SK-N-SH (cell line): ENCODE measurements around the gene WDTC1. TPM values are rescaled to one million over a fixed set of nuclear protein-coding genes. Genes with fewer than 3 reads are reported as not detected.

Experiments
- CTCF ChIA-PET: fragments of 300-600, 350-600 bp; formaldehyde crosslinking; extraction: SDS; loops from one replicate; lab custom pipeline; 2021; lab: Yijun Ruan, JAX
- POLR2A ChIA-PET: fragments of 350-600 bp; sonication (Branson Sonifier 250); formaldehyde crosslinking; extraction: SDS; loops from one replicate; lab custom pipeline; 2020; ENCODE audit warnings: antibody characterized with exemption, inconsistent platforms; lab: Yijun Ruan, JAX
- DNase-seq: peaks from one replicate; pipeline ENCODE4 v3.0.0; 2012
- H2AFZ ChIP-seq: fragments of 200-600 bp; sonication (generic); 2 replicates; pipeline ENCODE4 v1.8.1; 2016; ENCODE audit warnings: antibody characterized with exemption, mild to moderate bottlenecking, low read depth
- H3F3A ChIP-seq: fragments of 200-600 bp; sonication (generic); replicated peaks from 2 replicates; pipeline ENCODE3; 2016; ENCODE audit warnings: antibody characterized with exemption, mild to moderate bottlenecking; ENCODE audit not compliant: insufficient read depth
- H3K27ac ChIP-seq, 2 experiments: fragments of 200-500 bp in 1 of 2; fragments of 200-600 bp in 1 of 2; sonication (Bioruptor generic) in 1 of 2; sonication (generic), shearing (Covaris generic) in 1 of 2; 2 replicates each; pipeline versions ENCODE4 v1.5.1 to v1.6.1; 2014 to 2016; ENCODE audit warnings: low read depth in 2 of 2, inconsistent platforms in 1 of 2, low read length in 1 of 2, mild to moderate bottlenecking in 1 of 2, mixed read lengths in 1 of 2
- H3K27me3 ChIP-seq: fragments of 200-600 bp; sonication (generic), shearing (Covaris generic); 2 replicates; pipeline ENCODE4 v1.6.1; 2016; ENCODE audit warnings: mixed run types; ENCODE audit not compliant: insufficient read depth
- H3K36me3 ChIP-seq, 2 experiments: fragments of 200-500 bp in 1 of 2; fragments of 200-600 bp in 1 of 2; sonication (Bioruptor generic) in 1 of 2; sonication (generic) in 1 of 2; replicated peaks in 1 of 2; 2 replicates each; pipeline versions ENCODE3 to v1.5.1; 2014 to 2016; ENCODE audit warnings: low read length in 1 of 2, mild to moderate bottlenecking in 1 of 2; ENCODE audit not compliant: insufficient read depth in 2 of 2, control insufficient read depth in 1 of 2
- H3K4me1 ChIP-seq, 2 experiments: fragments of 200-500 bp in 1 of 2; fragments of 200-600 bp in 1 of 2; sonication (Bioruptor generic) in 1 of 2; sonication (generic), shearing (Covaris generic) in 1 of 2; 2 replicates each; pipeline versions ENCODE4 v1.5.1 to v1.6.1; 2014 to 2016; ENCODE audit warnings: low read depth in 1 of 2, low read length in 1 of 2, mixed run types in 1 of 2; ENCODE audit not compliant: insufficient read depth in 2 of 2, control insufficient read depth in 1 of 2
- H3K4me2 ChIP-seq: fragments of 200-600 bp; sonication (generic), shearing (Covaris generic); 2 replicates; pipeline ENCODE4 v1.6.1; 2017; ENCODE audit warnings: mixed run types
- H3K4me3 ChIP-seq, 2 experiments: fragments of 200-500 bp in 1 of 2; fragments of 200-600 bp in 1 of 2; sonication (Bioruptor generic) in 1 of 2; sonication (generic), shearing (Covaris generic) in 1 of 2; 2 replicates each; pipeline versions ENCODE4 v1.5.1 to v1.8.1; 2014 to 2016; ENCODE audit warnings: low read depth in 2 of 2, inconsistent platforms in 1 of 2, low read length in 1 of 2, mild to moderate bottlenecking in 1 of 2, mixed read lengths in 1 of 2, moderate library complexity in 1 of 2
- H3K79me2 ChIP-seq: fragments of 200-600 bp; sonication (generic); 2 replicates; pipeline ENCODE4 v1.8.1; 2017; ENCODE audit warnings: mild to moderate bottlenecking; ENCODE audit not compliant: insufficient read depth
- H3K9ac ChIP-seq: fragments of 200-600 bp; sonication (generic); 2 replicates; pipeline ENCODE4 v1.6.1; 2017; ENCODE audit warnings: mixed run types
- H3K9me2 ChIP-seq: fragments of 200-600 bp; sonication (generic); 2 replicates; pipeline ENCODE4 v1.6.1; 2017; ENCODE audit warnings: mixed run types
- H3K9me3 ChIP-seq: fragments of 200-600 bp; sonication (generic); 2 replicates; pipeline ENCODE4 v1.6.1; 2017; ENCODE audit warnings: mixed run types, mild to moderate bottlenecking, moderate library complexity
- H4K20me1 ChIP-seq: fragments of 200-600 bp; sonication (generic); 2 replicates; pipeline ENCODE4 v1.6.1; 2017; ENCODE audit warnings: mild to moderate bottlenecking, mixed run types; ENCODE audit not compliant: insufficient read depth
- ELF1 ChIP-seq: IDR thresholded peaks from 2 replicates; pipeline ENCODE4 v1.4.0; 2012
- EP300 ChIP-seq, 2 experiments: IDR thresholded peaks; 2 replicates each; pipeline versions ENCODE4 v1.4.0 to v1.6.1; 2012; ENCODE audit warnings: borderline replicate concordance in 1 of 2, low read depth in 1 of 2, low read length in 1 of 2
- EZH2phosphoT487 ChIP-seq: fragments of 200-600 bp; sonication (generic); IDR thresholded peaks from 2 replicates; pipeline ENCODE4 v1.6.1; 2017; ENCODE audit warnings: low read depth, mixed run types, mild to moderate bottlenecking, antibody characterized with exemption, moderate library complexity, borderline replicate concordance
- JUND ChIP-seq: IDR thresholded peaks from 2 replicates; pipeline ENCODE4 v1.4.0; 2012
- MEF2A ChIP-seq: IDR thresholded peaks from 2 replicates; pipeline ENCODE4 v1.4.0; 2012; ENCODE audit warnings: low read depth, borderline replicate concordance
- MXI1 ChIP-seq: IDR thresholded peaks from 2 replicates; pipeline ENCODE4 v1.6.1; 2012; ENCODE audit warnings: mild to moderate bottlenecking, low read depth, low read length, improper control_type of control experiment
- NFIC ChIP-seq: IDR thresholded peaks from 2 replicates; pipeline ENCODE4 v1.4.0; 2012; ENCODE audit warnings: borderline replicate concordance
- RAD21 ChIP-seq: IDR thresholded peaks from 2 replicates; pipeline ENCODE4 v1.6.1; 2012; ENCODE audit warnings: mild to moderate bottlenecking, low read length
- RCOR1 ChIP-seq: fragments of 150-350 bp; IDR thresholded peaks from 2 replicates; pipeline ENCODE4 v1.6.1; 2017; ENCODE audit warnings: antibody characterized with exemption, low read length
- SMC3 ChIP-seq: IDR thresholded peaks from 2 replicates; pipeline ENCODE4 v1.6.1; 2012; ENCODE audit warnings: low read depth, low read length, improper control_type of control experiment
- TAF1 ChIP-seq: IDR thresholded peaks from 2 replicates; pipeline ENCODE4 v1.6.1; 2012; ENCODE audit warnings: low read depth, mild to moderate bottlenecking, low read length, moderate library complexity, borderline replicate concordance
- USF2 ChIP-seq: fragments of 150-350 bp; IDR thresholded peaks from 2 replicates; pipeline ENCODE4 v1.6.1; 2017; ENCODE audit warnings: antibody characterized with exemption, low read length, low read depth, borderline replicate concordance
- WGBS: methylation state at CpG from one replicate; pipeline ENCODE4 v1.1.6; 2017; ENCODE audit warnings: low lambda C conversion rate; 5-methylcytosine and 5-hydroxymethylcytosine counted together
- polyA plus RNA-seq, 3 experiments: library from polyadenylated mRNA; depleted of rRNA; stranded (reverse); fragments of >200 nt; gene quantifications; 2 replicates each; pipeline ENCODE4 v1.2.3, GENCODE V29; 2012
- TF ChIP-seq, protein P1 (sequence below): fragments of 200-600 bp; sonication (generic); IDR thresholded peaks from 2 replicates; pipeline ENCODE4 v1.6.1; 2017; ENCODE audit warnings: antibody characterized with exemption, mild to moderate bottlenecking, moderate library complexity
- TF ChIP-seq, protein P2 (sequence below): fragments of 150-350 bp; IDR thresholded peaks from 2 replicates; pipeline ENCODE4 v1.6.1; 2016; ENCODE audit warnings: mild to moderate bottlenecking, low read depth, low read length
- TF ChIP-seq, protein P3 (sequence below): IDR thresholded peaks from 2 replicates; pipeline ENCODE4 v1.4.0; 2012; ENCODE audit warnings: low read depth, borderline replicate concordance

Gene WDTC1
- polyA plus RNA-seq, 1 of the 3 experiments (the other 2 are of a cell fraction), result 12.0 TPM

DNA sequence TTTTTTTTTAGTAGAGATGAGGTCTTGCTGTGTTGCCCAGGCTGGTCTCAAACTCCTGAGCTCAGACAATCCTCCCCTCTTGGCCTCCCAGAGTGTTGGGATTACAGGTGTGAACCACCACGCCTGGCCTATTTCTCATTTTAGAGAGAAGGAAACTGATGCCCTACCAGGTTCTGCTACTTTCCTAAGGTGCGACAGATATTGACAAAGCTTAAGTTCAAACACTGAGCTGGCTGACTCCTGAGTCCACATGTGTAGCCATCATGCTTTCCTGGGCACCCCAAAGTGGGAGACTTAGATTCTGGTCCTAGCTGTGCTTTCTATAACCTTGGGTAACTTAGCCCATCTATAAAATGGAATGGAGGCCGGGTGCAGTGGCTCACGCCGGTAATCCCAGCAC, 82.4 kb downstream of the WDTC1 start (continued):
- TF ChIP-seq EP300 (IDR thresholded peaks at IDR 0.05; ENCODE audit: borderline replicate concordance in 1 of 2, low read depth in 1 of 2, low read length in 1 of 2) (no peak), MXI1 (no peak), TAF1 (no peak), ELF1 (no peak)
- TF ChIP-seq, protein P1, sequence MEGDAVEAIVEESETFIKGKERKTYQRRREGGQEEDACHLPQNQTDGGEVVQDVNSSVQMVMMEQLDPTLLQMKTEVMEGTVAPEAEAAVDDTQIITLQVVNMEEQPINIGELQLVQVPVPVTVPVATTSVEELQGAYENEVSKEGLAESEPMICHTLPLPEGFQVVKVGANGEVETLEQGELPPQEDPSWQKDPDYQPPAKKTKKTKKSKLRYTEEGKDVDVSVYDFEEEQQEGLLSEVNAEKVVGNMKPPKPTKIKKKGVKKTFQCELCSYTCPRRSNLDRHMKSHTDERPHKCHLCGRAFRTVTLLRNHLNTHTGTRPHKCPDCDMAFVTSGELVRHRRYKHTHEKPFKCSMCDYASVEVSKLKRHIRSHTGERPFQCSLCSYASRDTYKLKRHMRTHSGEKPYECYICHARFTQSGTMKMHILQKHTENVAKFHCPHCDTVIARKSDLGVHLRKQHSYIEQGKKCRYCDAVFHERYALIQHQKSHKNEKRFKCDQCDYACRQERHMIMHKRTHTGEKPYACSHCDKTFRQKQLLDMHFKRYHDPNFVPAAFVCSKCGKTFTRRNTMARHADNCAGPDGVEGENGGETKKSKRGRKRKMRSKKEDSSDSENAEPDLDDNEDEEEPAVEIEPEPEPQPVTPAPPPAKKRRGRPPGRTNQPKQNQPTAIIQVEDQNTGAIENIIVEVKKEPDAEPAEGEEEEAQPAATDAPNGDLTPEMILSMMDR, result no peak

DNA sequence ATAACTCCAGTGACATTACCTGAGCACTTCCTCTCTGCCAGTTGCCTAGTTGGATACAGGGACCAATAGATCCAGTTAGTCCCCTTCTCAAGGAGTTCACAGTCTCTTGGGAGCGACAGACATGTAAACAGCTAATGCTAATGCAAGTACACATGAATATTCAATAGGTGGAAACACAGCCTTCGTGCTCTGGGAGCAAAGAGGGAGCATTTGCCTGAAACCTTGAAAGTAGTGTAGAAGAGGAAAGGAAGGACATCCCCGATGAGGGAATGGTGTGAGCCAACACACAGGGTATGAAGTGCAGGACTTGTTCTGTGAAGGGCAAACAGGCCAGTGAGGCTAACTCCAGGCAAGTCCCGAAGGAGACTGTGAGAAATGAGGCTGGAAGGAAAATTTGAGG, 83.7 kb downstream of the WDTC1 start:
- Histone ChIP-seq H2AFZ (peak overlapping the region; percentile 38; the same call in 1 of the 2 replicates), H3K79me2 (peaks cover 10% of the 10 kb centered on the region), H3K9me2 (no peaks in the 10 kb centered on the region), H3K9me3 (no peaks in the 10 kb centered on the region), H3K9ac (no peak overlapping the region), H3K4me2 (no peak overlapping the region), H3K27ac (peak overlapping the region; percentile 0 to 83; a peak in 3 of 4 replicates), H3K4me1 (peaks cover 6 to 20% of the 10 kb centered on the region in 2 experiments; a peak in 3 of 4 replicates)
- no peak for DNase-seq
- WGBS, result 67% methylated on average over 4 of the region's 4 CpGs
- TF ChIP-seq NFIC, result no peak
- no peak for TF ChIP-seq RCOR1
- no peak for TF ChIP-seq EZH2phosphoT487
- TF ChIP-seq MEF2A, result no peak
- TF ChIP-seq SMC3, result no peak
- TF ChIP-seq, protein P2, sequence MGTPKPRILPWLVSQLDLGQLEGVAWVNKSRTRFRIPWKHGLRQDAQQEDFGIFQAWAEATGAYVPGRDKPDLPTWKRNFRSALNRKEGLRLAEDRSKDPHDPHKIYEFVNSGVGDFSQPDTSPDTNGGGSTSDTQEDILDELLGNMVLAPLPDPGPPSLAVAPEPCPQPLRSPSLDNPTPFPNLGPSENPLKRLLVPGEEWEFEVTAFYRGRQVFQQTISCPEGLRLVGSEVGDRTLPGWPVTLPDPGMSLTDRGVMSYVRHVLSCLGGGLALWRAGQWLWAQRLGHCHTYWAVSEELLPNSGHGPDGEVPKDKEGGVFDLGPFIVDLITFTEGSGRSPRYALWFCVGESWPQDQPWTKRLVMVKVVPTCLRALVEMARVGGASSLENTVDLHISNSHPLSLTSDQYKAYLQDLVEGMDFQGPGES, result no peak
- no peak for TF ChIP-seq JUND
- no peak for TF ChIP-seq USF2
- TF ChIP-seq RAD21, result no peak
- TF ChIP-seq, protein P1, result no peak
- TF ChIP-seq, protein P3, sequence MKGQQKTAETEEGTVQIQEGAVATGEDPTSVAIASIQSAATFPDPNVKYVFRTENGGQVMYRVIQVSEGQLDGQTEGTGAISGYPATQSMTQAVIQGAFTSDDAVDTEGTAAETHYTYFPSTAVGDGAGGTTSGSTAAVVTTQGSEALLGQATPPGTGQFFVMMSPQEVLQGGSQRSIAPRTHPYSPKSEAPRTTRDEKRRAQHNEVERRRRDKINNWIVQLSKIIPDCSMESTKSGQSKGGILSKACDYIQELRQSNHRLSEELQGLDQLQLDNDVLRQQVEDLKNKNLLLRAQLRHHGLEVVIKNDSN, result no peak
- TF ChIP-seq, all 33 proteins: peak for 0
- Histone ChIP-seq H3F3A (peaks cover 4% of the 10 kb centered on the region), H4K20me1 (no peaks in the 10 kb centered on the region), H3K27me3 (no peaks in the 10 kb centered on the region), H3K36me3 (no peaks in the 10 kb centered on the region), H3K4me3 (no peak overlapping the region)
- ChIA-PET POLR2A (interaction anchor here (0.7 kb wide), 1 partner anchor 19 kb away, joined by 3 read pairs; no protein-coding TSS in a partner anchor), CTCF (interaction anchor here (0.8 to 17.1 kb wide), 6 partner anchors 9 to 70 kb away, joined by 3 to 185 read pairs (median 6); no protein-coding TSS in a partner anchor)
